Gastrocnemius medialis (tissue), 4 donors: ENCODE results near the gene IQSEC1. TPM values are rescaled to one million over a fixed set of nuclear protein-coding genes. Genes with fewer than 3 reads are reported as not detected.

Source experiments
- ATAC-seq, 2 donors: fragments of 150-250 bp; one replicate each; pipeline ENCODE4 v1.9.1; 2016
- DNase-seq, 2 donors: peaks; one replicate each; pipeline ENCODE4 v3.0.0-alpha.2; 2019
- H3K27ac ChIP-seq, 4 donors: fragments of 200-600 bp; sonication (generic); 1 replicate in 1 of 4; 2 replicates in 3 of 4; pipeline ENCODE4 v1.5.1; 2016 to 2018; ENCODE audit warnings: mild to moderate bottlenecking in 2 of 4, moderate library complexity in 1 of 4
- H3K27me3 ChIP-seq, 3 donors: fragments of 200-600 bp; sonication (generic) in 2 of 3; 1 replicate in 1 of 3; 2 replicates in 2 of 3; pipeline versions ENCODE4 v1.5.1 to v1.6.0; 2016 to 2019; ENCODE audit warnings: mild to moderate bottlenecking in 1 of 3, moderate library complexity in 1 of 3
- H3K36me3 ChIP-seq, 2 donors: fragments of 200-600 bp; sonication (generic) in 1 of 2; one replicate each; pipeline ENCODE4 v1.5.1; 2017 to 2018
- H3K4me1 ChIP-seq, 2 donors: fragments of 200-600 bp; sonication (generic) in 1 of 2; one replicate each; pipeline ENCODE4 v1.5.1; 2016 to 2017; ENCODE audit warnings: mild to moderate bottlenecking in 2 of 2
- H3K4me3 ChIP-seq, 4 donors: fragments of 200-600 bp; sonication (generic) in 3 of 4; 1 replicate in 1 of 4; 2 replicates in 3 of 4; pipeline ENCODE4 v1.5.1; 2016 to 2019; ENCODE audit warnings: mild to moderate bottlenecking in 2 of 4
- H3K9me3 ChIP-seq, 3 donors: fragments of 200-600 bp; sonication (generic) in 2 of 3; 1 replicate in 1 of 3; 2 replicates in 2 of 3; pipeline ENCODE4 v1.5.1; 2016 to 2019
- POLR2A ChIP-seq, 2 donors: fragments of 450-650 bp; IDR thresholded peaks; one replicate each; pipeline ENCODE4 v1.6.1; 2017; ENCODE audit warnings: antibody characterized with exemption in 2 of 2, mild to moderate bottlenecking in 2 of 2, moderate library complexity in 2 of 2
- in situ Hi-C, 4 donors: fragments of 200-750 bp; cut with MboI; loops; one replicate each; pipeline versions ENCODE4 v1.15.0 to v1.8.0; 2017; ENCODE audit warnings: low sequenced_read_pairs in 4 of 4
- intact Hi-C: fragments of 100-400 bp; cut with DNase I; formaldehyde crosslinking; loops from one replicate; pipeline ENCODE4 v1.15.1; 2023; ENCODE audit warnings: low total_unique reads
- total RNA-seq, 4 donors: library from RNA; depleted of rRNA; stranded (reverse); fragments of >200 nt; gene quantifications; one replicate each; pipeline versions ENCODE4 v1.1.0 to v1.2.3, GENCODE V29; 2016
- TF ChIP-seq, protein P1 (sequence below), 5 experiments: fragments of 450-650 bp in 3 of 5; fragments of 200-600 bp in 2 of 5; sonication (generic) in 2 of 5; IDR thresholded peaks in 4 of 5; conservative IDR thresholded peaks in 1 of 5; 1 replicate in 4 of 5; 2 replicates in 1 of 5; pipeline ENCODE4 v1.5.1; 2016 to 2019; ENCODE audit warnings: antibody characterized with exemption in 5 of 5, mild to moderate bottlenecking in 3 of 5, moderate library complexity in 3 of 5

Gene IQSEC1
- total RNA-seq, 4 donors from 2014 or later = 15.2 to 31.3 (median 28.0) TPM

DNA sequence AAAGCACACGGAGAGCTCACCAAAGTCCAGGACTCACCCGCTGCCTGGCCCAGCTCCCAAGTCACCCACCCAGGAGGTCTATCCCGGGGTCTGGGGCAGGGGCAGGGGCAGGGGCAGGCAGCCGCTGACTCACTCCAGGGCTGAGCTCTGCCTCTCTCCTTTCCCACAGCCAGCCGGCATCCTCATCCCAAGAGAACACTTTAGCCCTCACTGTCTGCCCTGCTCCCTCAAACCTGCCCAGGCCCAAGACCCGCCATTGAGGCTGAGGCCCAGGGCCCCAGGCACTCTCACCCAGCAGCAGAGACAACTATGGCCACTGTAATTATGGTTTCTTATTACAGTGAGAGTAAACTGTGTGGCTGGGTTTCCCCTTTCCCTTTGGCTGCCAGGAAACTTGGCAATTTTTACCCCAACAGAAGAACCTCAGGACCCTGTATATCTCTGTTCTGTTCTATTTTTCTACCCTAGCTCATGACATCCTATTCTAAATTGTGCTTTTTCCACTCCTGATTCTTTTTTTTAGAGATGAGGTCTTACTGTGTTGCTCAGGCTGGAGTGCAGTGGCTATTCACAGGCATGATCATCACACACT is 53.0 kb downstream of the IQSEC1 start:
- ATAC-seq (no peak), DNase-seq (no peak)
- in situ Hi-C loops (no loop called here), intact Hi-C loops (no loop called here)
- TF ChIP-seq POLR2A (IDR thresholded peaks at IDR 0.05) = no peak
- TF ChIP-seq, protein P1, sequence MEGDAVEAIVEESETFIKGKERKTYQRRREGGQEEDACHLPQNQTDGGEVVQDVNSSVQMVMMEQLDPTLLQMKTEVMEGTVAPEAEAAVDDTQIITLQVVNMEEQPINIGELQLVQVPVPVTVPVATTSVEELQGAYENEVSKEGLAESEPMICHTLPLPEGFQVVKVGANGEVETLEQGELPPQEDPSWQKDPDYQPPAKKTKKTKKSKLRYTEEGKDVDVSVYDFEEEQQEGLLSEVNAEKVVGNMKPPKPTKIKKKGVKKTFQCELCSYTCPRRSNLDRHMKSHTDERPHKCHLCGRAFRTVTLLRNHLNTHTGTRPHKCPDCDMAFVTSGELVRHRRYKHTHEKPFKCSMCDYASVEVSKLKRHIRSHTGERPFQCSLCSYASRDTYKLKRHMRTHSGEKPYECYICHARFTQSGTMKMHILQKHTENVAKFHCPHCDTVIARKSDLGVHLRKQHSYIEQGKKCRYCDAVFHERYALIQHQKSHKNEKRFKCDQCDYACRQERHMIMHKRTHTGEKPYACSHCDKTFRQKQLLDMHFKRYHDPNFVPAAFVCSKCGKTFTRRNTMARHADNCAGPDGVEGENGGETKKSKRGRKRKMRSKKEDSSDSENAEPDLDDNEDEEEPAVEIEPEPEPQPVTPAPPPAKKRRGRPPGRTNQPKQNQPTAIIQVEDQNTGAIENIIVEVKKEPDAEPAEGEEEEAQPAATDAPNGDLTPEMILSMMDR (IDR thresholded peaks at IDR 0.05 in 4 of 5, conservative IDR thresholded peaks at IDR 0.05 in 1 of 5) = no peak
- peak overlapping the region in 2 of 4 donors; percentile 47 to 81 for H3K27ac ChIP-seq
- no peaks in the 10 kb centered on the region for H3K9me3 ChIP-seq
- no peaks in the 10 kb centered on the region for H3K27me3 ChIP-seq
- H3K4me1 ChIP-seq = peaks cover 36 to 70% of the 10 kb centered on the region in 2 donors
- no peaks in the 10 kb centered on the region for H3K36me3 ChIP-seq
- no peak overlapping the region for H3K4me3 ChIP-seq

GRCh38 chr3:13019243-13020095 is 53.8 kb downstream of the IQSEC1 start:
- peak overlapping the region; percentile 32 to 81 (median 46) for H3K27ac ChIP-seq
- H3K4me3 ChIP-seq = peak overlapping the region; percentile 21 to 47 (median 38)
- intact Hi-C loops = no loop called here
- ATAC-seq (peak in 1 of 2 donors; percentile 43), DNase-seq (peak in 1 of 2 donors; percentile 47)
- in situ Hi-C loops = no loop called here
- H3K4me1 ChIP-seq = peaks cover 36 to 70% of the 10 kb centered on the region in 2 donors
- no peaks in the 10 kb centered on the region for H3K36me3 ChIP-seq
- no peaks in the 10 kb centered on the region for H3K9me3 ChIP-seq
- TF ChIP-seq POLR2A (IDR thresholded peaks at IDR 0.05) = peak in 1 of 2 donors; percentile 15
- TF ChIP-seq, protein P1 (IDR thresholded peaks at IDR 0.05 in 4 of 5, conservative IDR thresholded peaks at IDR 0.05 in 1 of 5) = no peak
- no peaks in the 10 kb centered on the region for H3K27me3 ChIP-seq

- intact Hi-C loops (no loop called here), in situ Hi-C loops (no loop called here)
- H3K4me1 ChIP-seq = peaks cover 36 to 70% of the 10 kb centered on the region in 2 donors
- H3K27ac ChIP-seq = peak overlapping the region; percentile 32 to 81 (median 46)
- peak overlapping the region; percentile 21 to 47 (median 38) for H3K4me3 ChIP-seq
- TF ChIP-seq, protein P1 (IDR thresholded peaks at IDR 0.05 in 4 of 5, conservative IDR thresholded peaks at IDR 0.05 in 1 of 5) = no peak
- TF ChIP-seq POLR2A (IDR thresholded peaks at IDR 0.05) = no peak
- ATAC-seq = peak in 1 of 2 donors; percentile 8
- H3K9me3 ChIP-seq = no peaks in the 10 kb centered on the region
- H3K36me3 ChIP-seq = no peaks in the 10 kb centered on the region
- no peaks in the 10 kb centered on the region for H3K27me3 ChIP-seq
- no peak for DNase-seq
Measured at GRCh38 chr3:13018561-13019242, 54.5 kb downstream of the IQSEC1 start.

GRCh38 chr3:13018043-13018451 is 55.2 kb downstream of the IQSEC1 start:
- intact Hi-C loops = no loop called here
- in situ Hi-C loops = no loop called here
- Histone ChIP-seq H3K36me3 (no peaks in the 10 kb centered on the region), H3K4me1 (peaks cover 36 to 67% of the 10 kb centered on the region in 2 donors), H3K4me3 (no peak overlapping the region), H3K27ac (peak overlapping the region in 1 of 4 donors; percentile 81), H3K27me3 (no peaks in the 10 kb centered on the region), H3K9me3 (no peaks in the 10 kb centered on the region)
- TF ChIP-seq POLR2A (IDR thresholded peaks at IDR 0.05) = no peak
- TF ChIP-seq, protein P1 (IDR thresholded peaks at IDR 0.05 in 4 of 5, conservative IDR thresholded peaks at IDR 0.05 in 1 of 5) = no peak
- DNase-seq = no peak
- no peak for ATAC-seq
